ENCODE measurements around the gene CRAT.
"Not testable (repeated sequence)": the region's sequence is repeated elsewhere in the genome, so short reads cannot be mapped to it uniquely, and the experiment has no call there.

GRCh38 chr9:129122976-129123375 lies 12.4 kb upstream of the CRAT start:
- TF ChIP-seq POLR2A, CTCF (IDR thresholded peaks at IDR 0.05): not testable (repeated sequence)
